ENCODE results near the gene MRPS25. TPM values are rescaled to one million over a fixed set of nuclear protein-coding genes. Genes with fewer than 3 reads are reported as not detected.
A peak's percentile ranks its signal among the peaks of the same experiment; 100 is the strongest.

The MRPS25 gene
- polyA plus RNA-seq, 2 of the 4 experiments (the other 2 are of a cell fraction): 42.0 to 78.4 TPM

DNA sequence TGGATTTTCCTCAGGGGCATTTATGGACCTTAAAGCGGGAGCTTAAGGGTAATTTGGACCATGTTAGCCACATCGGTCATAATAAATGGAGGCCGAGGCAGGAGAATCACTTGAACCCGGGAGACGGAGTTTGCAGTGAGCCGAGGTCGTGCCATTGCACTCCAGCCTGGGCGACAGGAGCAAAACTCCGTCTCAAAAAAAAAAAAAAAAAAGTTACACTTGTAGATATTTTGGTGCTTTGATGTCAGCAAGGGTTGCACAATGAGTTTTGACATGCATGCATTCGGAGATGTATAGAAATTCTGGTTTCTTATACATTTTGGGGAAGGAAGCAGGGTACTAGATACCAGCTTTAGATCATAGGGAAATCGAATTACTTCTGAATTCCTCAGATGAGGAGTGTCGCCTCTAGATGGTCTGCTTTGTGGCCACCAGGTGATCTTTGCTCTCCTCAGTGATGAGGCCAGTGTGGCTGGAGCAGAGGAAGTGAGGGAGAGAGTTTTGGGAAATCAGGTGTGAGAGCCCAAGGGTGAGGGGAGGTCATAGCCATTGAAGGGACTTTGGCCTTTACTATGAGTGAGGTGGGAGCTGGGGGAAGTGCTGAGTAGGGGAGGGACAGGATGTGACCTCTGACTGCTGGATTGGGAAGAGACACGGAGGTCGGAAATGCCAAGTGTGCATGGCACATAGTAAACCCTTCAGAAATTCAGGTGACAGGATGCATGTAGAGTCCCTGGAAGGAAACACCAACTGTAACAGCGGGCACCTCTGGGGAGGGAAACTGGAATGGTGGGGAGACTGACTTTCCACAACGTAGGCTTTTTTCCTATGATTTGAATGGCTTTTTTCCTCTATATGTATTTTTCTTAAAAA is 42.2 kb upstream of the MRPS25 start:
- Histone ChIP-seq H3K4me3 (no peak overlapping the region), H3K4me1 (no peaks in the 10 kb centered on the region), H3K4me2 (no peak overlapping the region; the same call in 2 of the 3 replicates), H3K9me3 (no peaks in the 10 kb centered on the region), H3K27ac (no peak overlapping the region)
- ATAC-seq (peak; percentile 60 to 69), DNase-seq (ENCODE audit: low read depth in 1 of 2, low spot score in 1 of 2) (no peak), FAIRE-seq (no peak)
- WGBS (ENCODE audit: missing lambda C conversion rate): 44% methylated on average over 16 of the region's 16 CpGs
- POLR2A ChIA-PET: no interaction called here
- CTCF ChIA-PET: interaction anchor here (0.5 to 7.5 kb wide), 49 partner anchors 10 to 607 kb away, joined by 3 to 118 read pairs (median 4); partner anchors contain the start of genes CAPN7 and RBSN
- TF ChIP-seq MAZ (IDR thresholded peaks at IDR 0.05; ENCODE audit: borderline replicate concordance, low read depth, low read length) (no peak), HEYL (CRISPR knock-in tag; IDR thresholded peaks at IDR 0.05) (no peak), SREBF2 (IDR thresholded peaks at IDR 0.05) (no peak), CBX8 (IDR thresholded peaks at IDR 0.05) (no peak), BHLHE40 (IDR thresholded peaks at IDR 0.05; ENCODE audit: low read depth, low read length) (no peak), RCOR1 (IDR thresholded peaks at IDR 0.05; ENCODE audit: low read depth, low read length) (no peak), EP300 (IDR thresholded peaks at IDR 0.05) (no peak), NR3C1 (IDR thresholded peaks at IDR 0.05) (no peak), SMC3 (IDR thresholded peaks at IDR 0.05) (no peak)
- TF ChIP-seq, protein P1, sequence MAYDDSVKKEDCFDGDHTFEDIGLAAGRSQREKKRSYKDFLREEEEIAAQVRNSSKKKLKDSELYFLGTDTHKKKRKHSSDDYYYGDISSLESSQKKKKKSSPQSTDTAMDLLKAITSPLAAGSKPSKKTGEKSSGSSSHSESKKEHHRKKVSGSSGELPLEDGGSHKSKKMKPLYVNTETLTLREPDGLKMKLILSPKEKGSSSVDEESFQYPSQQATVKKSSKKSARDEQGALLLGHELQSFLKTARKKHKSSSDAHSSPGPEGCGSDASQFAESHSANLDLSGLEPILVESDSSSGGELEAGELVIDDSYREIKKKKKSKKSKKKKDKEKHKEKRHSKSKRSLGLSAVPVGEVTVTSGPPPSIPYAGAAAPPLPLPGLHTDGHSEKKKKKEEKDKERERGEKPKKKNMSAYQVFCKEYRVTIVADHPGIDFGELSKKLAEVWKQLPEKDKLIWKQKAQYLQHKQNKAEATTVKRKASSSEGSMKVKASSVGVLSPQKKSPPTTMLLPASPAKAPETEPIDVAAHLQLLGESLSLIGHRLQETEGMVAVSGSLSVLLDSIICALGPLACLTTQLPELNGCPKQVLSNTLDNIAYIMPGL (CRISPR knock-in tag; IDR thresholded peaks at IDR 0.05; ENCODE audit: borderline replicate concordance): no peak
- TF ChIP-seq, protein P2, sequence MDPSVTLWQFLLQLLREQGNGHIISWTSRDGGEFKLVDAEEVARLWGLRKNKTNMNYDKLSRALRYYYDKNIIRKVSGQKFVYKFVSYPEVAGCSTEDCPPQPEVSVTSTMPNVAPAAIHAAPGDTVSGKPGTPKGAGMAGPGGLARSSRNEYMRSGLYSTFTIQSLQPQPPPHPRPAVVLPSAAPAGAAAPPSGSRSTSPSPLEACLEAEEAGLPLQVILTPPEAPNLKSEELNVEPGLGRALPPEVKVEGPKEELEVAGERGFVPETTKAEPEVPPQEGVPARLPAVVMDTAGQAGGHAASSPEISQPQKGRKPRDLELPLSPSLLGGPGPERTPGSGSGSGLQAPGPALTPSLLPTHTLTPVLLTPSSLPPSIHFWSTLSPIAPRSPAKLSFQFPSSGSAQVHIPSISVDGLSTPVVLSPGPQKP (IDR thresholded peaks at IDR 0.05; ENCODE audit: low read depth, low read length): no peak

DNA sequence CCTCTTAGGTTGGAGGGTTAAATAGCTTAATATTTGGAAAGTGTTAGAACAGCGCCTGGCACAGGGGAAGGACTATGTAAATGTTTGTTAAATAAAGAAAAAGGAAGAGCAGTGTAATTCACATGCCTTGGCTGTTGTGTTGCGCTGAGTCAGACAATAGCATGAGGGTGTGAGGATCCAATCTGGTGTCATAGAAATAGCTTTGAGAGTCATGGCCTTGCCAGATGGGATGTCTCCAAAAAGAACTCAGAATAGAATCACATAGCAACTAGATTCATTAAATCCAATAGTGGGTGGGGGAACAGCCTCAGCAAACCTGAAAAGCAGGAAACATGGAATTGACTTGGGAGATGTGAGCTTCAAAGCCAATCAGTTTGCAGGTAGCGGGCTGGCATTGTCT is 37.7 kb upstream of the MRPS25 start:
- peaks cover 6% of the 10 kb centered on the region for H3K4me1 ChIP-seq
- TF ChIP-seq, protein P3, sequence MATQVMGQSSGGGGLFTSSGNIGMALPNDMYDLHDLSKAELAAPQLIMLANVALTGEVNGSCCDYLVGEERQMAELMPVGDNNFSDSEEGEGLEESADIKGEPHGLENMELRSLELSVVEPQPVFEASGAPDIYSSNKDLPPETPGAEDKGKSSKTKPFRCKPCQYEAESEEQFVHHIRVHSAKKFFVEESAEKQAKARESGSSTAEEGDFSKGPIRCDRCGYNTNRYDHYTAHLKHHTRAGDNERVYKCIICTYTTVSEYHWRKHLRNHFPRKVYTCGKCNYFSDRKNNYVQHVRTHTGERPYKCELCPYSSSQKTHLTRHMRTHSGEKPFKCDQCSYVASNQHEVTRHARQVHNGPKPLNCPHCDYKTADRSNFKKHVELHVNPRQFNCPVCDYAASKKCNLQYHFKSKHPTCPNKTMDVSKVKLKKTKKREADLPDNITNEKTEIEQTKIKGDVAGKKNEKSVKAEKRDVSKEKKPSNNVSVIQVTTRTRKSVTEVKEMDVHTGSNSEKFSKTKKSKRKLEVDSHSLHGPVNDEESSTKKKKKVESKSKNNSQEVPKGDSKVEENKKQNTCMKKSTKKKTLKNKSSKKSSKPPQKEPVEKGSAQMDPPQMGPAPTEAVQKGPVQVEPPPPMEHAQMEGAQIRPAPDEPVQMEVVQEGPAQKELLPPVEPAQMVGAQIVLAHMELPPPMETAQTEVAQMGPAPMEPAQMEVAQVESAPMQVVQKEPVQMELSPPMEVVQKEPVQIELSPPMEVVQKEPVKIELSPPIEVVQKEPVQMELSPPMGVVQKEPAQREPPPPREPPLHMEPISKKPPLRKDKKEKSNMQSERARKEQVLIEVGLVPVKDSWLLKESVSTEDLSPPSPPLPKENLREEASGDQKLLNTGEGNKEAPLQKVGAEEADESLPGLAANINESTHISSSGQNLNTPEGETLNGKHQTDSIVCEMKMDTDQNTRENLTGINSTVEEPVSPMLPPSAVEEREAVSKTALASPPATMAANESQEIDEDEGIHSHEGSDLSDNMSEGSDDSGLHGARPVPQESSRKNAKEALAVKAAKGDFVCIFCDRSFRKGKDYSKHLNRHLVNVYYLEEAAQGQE (IDR thresholded peaks at IDR 0.05): no peak
- no peak for TF ChIP-seq HOXB5 (CRISPR knock-in tag; IDR thresholded peaks at IDR 0.05)
- TF ChIP-seq, protein P4, sequence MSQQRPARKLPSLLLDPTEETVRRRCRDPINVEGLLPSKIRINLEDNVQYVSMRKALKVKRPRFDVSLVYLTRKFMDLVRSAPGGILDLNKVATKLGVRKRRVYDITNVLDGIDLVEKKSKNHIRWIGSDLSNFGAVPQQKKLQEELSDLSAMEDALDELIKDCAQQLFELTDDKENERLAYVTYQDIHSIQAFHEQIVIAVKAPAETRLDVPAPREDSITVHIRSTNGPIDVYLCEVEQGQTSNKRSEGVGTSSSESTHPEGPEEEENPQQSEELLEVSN (IDR thresholded peaks at IDR 0.05; ENCODE audit: borderline replicate concordance, low read depth): no peak
- TF ChIP-seq KDM5A (IDR thresholded peaks at IDR 0.05): no peak
- TF ChIP-seq CBX2 (IDR thresholded peaks at IDR 0.05; ENCODE audit: borderline replicate concordance, low read depth): no peak
- TF ChIP-seq, protein P5, sequence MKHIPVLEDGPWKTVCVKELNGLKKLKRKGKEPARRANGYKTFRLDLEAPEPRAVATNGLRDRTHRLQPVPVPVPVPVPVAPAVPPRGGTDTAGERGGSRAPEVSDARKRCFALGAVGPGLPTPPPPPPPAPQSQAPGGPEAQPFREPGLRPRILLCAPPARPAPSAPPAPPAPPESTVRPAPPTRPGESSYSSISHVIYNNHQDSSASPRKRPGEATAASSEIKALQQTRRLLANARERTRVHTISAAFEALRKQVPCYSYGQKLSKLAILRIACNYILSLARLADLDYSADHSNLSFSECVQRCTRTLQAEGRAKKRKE (CRISPR knock-in tag; IDR thresholded peaks at IDR 0.05; ENCODE audit: low read depth): no peak
- no peak for TF ChIP-seq ZSCAN20 (CRISPR knock-in tag; IDR thresholded peaks at IDR 0.05)
- TF ChIP-seq, protein P6, sequence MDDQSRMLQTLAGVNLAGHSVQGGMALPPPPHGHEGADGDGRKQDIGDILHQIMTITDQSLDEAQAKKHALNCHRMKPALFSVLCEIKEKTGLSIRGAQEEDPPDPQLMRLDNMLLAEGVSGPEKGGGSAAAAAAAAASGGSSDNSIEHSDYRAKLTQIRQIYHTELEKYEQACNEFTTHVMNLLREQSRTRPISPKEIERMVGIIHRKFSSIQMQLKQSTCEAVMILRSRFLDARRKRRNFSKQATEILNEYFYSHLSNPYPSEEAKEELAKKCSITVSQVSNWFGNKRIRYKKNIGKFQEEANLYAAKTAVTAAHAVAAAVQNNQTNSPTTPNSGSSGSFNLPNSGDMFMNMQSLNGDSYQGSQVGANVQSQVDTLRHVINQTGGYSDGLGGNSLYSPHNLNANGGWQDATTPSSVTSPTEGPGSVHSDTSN (IDR thresholded peaks at IDR 0.05): no peak
- TF ChIP-seq, protein P7, sequence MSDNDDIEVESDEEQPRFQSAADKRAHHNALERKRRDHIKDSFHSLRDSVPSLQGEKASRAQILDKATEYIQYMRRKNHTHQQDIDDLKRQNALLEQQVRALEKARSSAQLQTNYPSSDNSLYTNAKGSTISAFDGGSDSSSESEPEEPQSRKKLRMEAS (IDR thresholded peaks at IDR 0.05): no peak
- no peak for TF ChIP-seq ESRRA (IDR thresholded peaks at IDR 0.05; ENCODE audit: borderline replicate concordance, low read length)
- no peak for TF ChIP-seq KDM1A (IDR thresholded peaks at IDR 0.05; ENCODE audit: low read depth)
- TF ChIP-seq HOXA7 (CRISPR knock-in tag; IDR thresholded peaks at IDR 0.05): no peak
- no peak for TF ChIP-seq BHLHE40 (IDR thresholded peaks at IDR 0.05; ENCODE audit: low read depth, low read length)
- no peak for TF ChIP-seq NR3C1 (IDR thresholded peaks at IDR 0.05)
- no peak for TF ChIP-seq NFE2L2 (conservative IDR thresholded peaks at IDR 0.05; ENCODE audit: low read length)
- TF ChIP-seq ZNF302 (CRISPR knock-in tag; IDR thresholded peaks at IDR 0.05): no peak
- no peaks in the 10 kb centered on the region for H3K9me3 ChIP-seq
- WGBS (ENCODE audit: missing lambda C conversion rate): 82% methylated on average over 3 of the region's 3 CpGs
- H3K4me2 ChIP-seq: no peak overlapping the region
- ChIA-PET POLR2A (no interaction called here), CTCF (interaction anchor here (0.6 to 2.4 kb wide), 7 partner anchors 15 to 455 kb away, joined by 3 to 8 read pairs (median 5); no protein-coding TSS in a partner anchor)
- ATAC-seq (no peak), DNase-seq (ENCODE audit: low read depth in 1 of 2, low spot score in 1 of 2) (no peak), FAIRE-seq (no peak)
- no peak overlapping the region for H3K4me3 ChIP-seq
- no peak overlapping the region for H3K27ac ChIP-seq
